Measurements from ENCODE around the gene CMTM2. TPM values are rescaled to one million over a fixed set of nuclear protein-coding genes. Genes with fewer than 3 reads are reported as not detected.

CMTM2 gene
- 0.98 TPM in 1 of 2 replicates, not detected in the other for total RNA-seq (2014; rRNA removed; shearing (Covaris generic))

GRCh38 chr16:66578651-66579531 is at the start of gene CMTM2:
CMTM2 (plus strand) TSS chr16:66579463; CDS start chr16:66579608, 145 bp downstream.
- no peak for DNase-seq (ENCODE audit: low read depth)

GRCh38 chr16:66529475-66529874 is 49.8 kb upstream of the CMTM2 start:
- no peak for DNase-seq (ENCODE audit: low read depth)

- no peak for DNase-seq (ENCODE audit: low read depth)
These were observed 44.9 kb upstream of the CMTM2 start for GRCh38 chr16:66534376-66534799.

GRCh38 chr16:66536525-66536924 is 42.7 kb upstream of the CMTM2 start:
- DNase-seq (ENCODE audit: low read depth), result no peak

GRCh38 chr16:66537236-66537635 is 42.0 kb upstream of the CMTM2 start:
- DNase-seq (ENCODE audit: low read depth), result no peak

- no peak for DNase-seq (ENCODE audit: low read depth)
These were observed 40.4 kb upstream of the CMTM2 start for GRCh38 chr16:66538910-66539309.

- peak; percentile 66 for DNase-seq (ENCODE audit: low read depth)
These were observed 39.4 kb upstream of the CMTM2 start for GRCh38 chr16:66539623-66540469.

- DNase-seq (ENCODE audit: low read depth), result no peak
These were observed 37.6 kb upstream of the CMTM2 start for GRCh38 chr16:66541388-66542355.

GRCh38 chr16:66542396-66542795 is 36.9 kb upstream of the CMTM2 start:
- no peak for DNase-seq (ENCODE audit: low read depth)

GRCh38 chr16:66543541-66543940 is 35.7 kb upstream of the CMTM2 start:
- no peak for DNase-seq (ENCODE audit: low read depth)

GRCh38 chr16:66544016-66544757 is 35.1 kb upstream of the CMTM2 start:
- no peak for DNase-seq (ENCODE audit: low read depth)

GRCh38 chr16:66547101-66547989 is 31.9 kb upstream of the CMTM2 start:
- no peak for DNase-seq (ENCODE audit: low read depth)

- DNase-seq (ENCODE audit: low read depth), result no peak
These were observed 31.2 kb upstream of the CMTM2 start for GRCh38 chr16:66548068-66548467.

- DNase-seq (ENCODE audit: low read depth), result no peak
These were observed 30.4 kb upstream of the CMTM2 start for GRCh38 chr16:66548868-66549267.

- DNase-seq (ENCODE audit: low read depth), result no peak
These were observed 29.8 kb upstream of the CMTM2 start, which contains the start of gene TK2 for GRCh38 chr16:66549284-66550131. TK2 (minus strand) TSS chr16:66550122; CDS start chr16:66550061, 61 bp downstream.

GRCh38 chr16:66551348-66551759 is 27.9 kb upstream of the CMTM2 start:
- DNase-seq (ENCODE audit: low read depth), result peak; percentile 48

GRCh38 chr16:66551788-66552285 is 27.4 kb upstream of the CMTM2 start:
- no peak for DNase-seq (ENCODE audit: low read depth)
